Measurements from ENCODE around the gene LCE1B. TPM values are rescaled to one million over a fixed set of nuclear protein-coding genes. Genes with fewer than 3 reads are reported as not detected.

The LCE1B gene
- total RNA-seq, 1 experiment from 2014 or later = not detected

DNA sequence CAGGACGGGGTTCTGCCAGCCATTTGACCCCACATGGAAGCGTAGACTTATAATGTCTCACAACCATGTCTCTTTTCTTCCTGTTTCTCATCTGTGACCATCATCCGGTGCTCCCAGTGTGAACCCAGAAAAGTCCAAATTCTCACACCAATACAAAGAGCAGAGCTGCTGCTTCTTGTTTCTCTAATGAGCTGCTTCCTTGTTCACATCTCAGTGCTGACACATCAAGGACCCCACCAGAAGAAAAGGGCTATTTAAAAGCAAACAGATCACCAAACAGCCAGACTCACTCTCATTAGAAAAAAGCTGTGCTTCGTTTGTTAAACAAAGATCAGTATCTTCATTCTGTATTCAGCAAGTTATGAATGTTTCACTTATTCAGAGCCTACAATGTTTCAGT is 16.1 kb upstream of the LCE1B start:
- peaks cover 66% of the 10 kb centered on the region for H3K36me3 Mint-ChIP-seq
- peaks cover 82% of the 10 kb centered on the region for H3K9me3 Mint-ChIP-seq
- H3K27me3 Mint-ChIP-seq (ENCODE audit: low read depth) = peaks cover 3% of the 10 kb centered on the region; the same call in 1 of the 2 replicates
- H3K4me1 Mint-ChIP-seq = no peaks in the 10 kb centered on the region
- DNase-seq (ENCODE audit: low spot score) (no peak), ATAC-seq (no peak)
- no peak overlapping the region for H3K27ac Mint-ChIP-seq
- ChIA-PET POLR2A (no interaction called here), CTCF (no interaction called here)
- no peak overlapping the region for H3K4me3 Mint-ChIP-seq
- TF ChIP-seq OVOL2 (CRISPR knock-in tag; IDR thresholded peaks at IDR 0.05; ENCODE audit: borderline replicate concordance) (no peak), ETV6 (CRISPR knock-in tag; IDR thresholded peaks at IDR 0.05) (no peak), NFATC4 (CRISPR knock-in tag; IDR thresholded peaks at IDR 0.05) (no peak), FOXP1 (CRISPR knock-in tag; IDR thresholded peaks at IDR 0.05; ENCODE audit: borderline replicate concordance) (no peak), CBFB (CRISPR knock-in tag; IDR thresholded peaks at IDR 0.05; ENCODE audit: low read depth) (no peak), NR1H2 (CRISPR knock-in tag; IDR thresholded peaks at IDR 0.05) (no peak), TEAD4 (CRISPR knock-in tag; IDR thresholded peaks at IDR 0.05) (no peak), NR3C1 (CRISPR knock-in tag; conservative IDR thresholded peaks at IDR 0.05; ENCODE audit: low read depth) (no peak), NFYB (CRISPR knock-in tag; conservative IDR thresholded peaks at IDR 0.05; ENCODE audit: low read depth) (no peak), RELA (CRISPR knock-in tag; IDR thresholded peaks at IDR 0.05; ENCODE audit: borderline replicate concordance) (no peak), ZNF121 (CRISPR knock-in tag; IDR thresholded peaks at IDR 0.05) (no peak)
- TF ChIP-seq, protein P1, sequence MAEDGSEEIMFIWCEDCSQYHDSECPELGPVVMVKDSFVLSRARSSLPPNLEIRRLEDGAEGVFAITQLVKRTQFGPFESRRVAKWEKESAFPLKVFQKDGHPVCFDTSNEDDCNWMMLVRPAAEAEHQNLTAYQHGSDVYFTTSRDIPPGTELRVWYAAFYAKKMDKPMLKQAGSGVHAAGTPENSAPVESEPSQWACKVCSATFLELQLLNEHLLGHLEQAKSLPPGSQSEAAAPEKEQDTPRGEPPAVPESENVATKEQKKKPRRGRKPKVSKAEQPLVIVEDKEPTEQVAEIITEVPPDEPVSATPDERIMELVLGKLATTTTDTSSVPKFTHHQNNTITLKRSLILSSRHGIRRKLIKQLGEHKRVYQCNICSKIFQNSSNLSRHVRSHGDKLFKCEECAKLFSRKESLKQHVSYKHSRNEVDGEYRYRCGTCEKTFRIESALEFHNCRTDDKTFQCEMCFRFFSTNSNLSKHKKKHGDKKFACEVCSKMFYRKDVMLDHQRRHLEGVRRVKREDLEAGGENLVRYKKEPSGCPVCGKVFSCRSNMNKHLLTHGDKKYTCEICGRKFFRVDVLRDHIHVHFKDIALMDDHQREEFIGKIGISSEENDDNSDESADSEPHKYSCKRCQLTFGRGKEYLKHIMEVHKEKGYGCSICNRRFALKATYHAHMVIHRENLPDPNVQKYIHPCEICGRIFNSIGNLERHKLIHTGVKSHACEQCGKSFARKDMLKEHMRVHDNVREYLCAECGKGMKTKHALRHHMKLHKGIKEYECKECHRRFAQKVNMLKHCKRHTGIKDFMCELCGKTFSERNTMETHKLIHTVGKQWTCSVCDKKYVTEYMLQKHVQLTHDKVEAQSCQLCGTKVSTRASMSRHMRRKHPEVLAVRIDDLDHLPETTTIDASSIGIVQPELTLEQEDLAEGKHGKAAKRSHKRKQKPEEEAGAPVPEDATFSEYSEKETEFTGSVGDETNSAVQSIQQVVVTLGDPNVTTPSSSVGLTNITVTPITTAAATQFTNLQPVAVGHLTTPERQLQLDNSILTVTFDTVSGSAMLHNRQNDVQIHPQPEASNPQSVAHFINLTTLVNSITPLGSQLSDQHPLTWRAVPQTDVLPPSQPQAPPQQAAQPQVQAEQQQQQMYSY (CRISPR knock-in tag; IDR thresholded peaks at IDR 0.05) = no peak
- TF ChIP-seq, protein P2, sequence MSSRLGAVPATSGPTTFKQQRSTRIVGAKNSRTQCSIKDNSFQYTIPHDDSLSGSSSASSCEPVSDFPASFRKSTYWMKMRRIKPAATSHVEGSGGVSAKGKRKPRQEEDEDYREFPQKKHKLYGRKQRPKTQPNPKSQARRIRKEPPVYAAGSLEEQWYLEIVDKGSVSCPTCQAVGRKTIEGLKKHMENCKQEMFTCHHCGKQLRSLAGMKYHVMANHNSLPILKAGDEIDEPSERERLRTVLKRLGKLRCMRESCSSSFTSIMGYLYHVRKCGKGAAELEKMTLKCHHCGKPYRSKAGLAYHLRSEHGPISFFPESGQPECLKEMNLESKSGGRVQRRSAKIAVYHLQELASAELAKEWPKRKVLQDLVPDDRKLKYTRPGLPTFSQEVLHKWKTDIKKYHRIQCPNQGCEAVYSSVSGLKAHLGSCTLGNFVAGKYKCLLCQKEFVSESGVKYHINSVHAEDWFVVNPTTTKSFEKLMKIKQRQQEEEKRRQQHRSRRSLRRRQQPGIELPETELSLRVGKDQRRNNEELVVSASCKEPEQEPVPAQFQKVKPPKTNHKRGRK (CRISPR knock-in tag; IDR thresholded peaks at IDR 0.05; ENCODE audit: borderline replicate concordance) = no peak
- TF ChIP-seq, protein P3, sequence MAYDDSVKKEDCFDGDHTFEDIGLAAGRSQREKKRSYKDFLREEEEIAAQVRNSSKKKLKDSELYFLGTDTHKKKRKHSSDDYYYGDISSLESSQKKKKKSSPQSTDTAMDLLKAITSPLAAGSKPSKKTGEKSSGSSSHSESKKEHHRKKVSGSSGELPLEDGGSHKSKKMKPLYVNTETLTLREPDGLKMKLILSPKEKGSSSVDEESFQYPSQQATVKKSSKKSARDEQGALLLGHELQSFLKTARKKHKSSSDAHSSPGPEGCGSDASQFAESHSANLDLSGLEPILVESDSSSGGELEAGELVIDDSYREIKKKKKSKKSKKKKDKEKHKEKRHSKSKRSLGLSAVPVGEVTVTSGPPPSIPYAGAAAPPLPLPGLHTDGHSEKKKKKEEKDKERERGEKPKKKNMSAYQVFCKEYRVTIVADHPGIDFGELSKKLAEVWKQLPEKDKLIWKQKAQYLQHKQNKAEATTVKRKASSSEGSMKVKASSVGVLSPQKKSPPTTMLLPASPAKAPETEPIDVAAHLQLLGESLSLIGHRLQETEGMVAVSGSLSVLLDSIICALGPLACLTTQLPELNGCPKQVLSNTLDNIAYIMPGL (CRISPR knock-in tag; IDR thresholded peaks at IDR 0.05) = no peak
- TF ChIP-seq, protein P4, sequence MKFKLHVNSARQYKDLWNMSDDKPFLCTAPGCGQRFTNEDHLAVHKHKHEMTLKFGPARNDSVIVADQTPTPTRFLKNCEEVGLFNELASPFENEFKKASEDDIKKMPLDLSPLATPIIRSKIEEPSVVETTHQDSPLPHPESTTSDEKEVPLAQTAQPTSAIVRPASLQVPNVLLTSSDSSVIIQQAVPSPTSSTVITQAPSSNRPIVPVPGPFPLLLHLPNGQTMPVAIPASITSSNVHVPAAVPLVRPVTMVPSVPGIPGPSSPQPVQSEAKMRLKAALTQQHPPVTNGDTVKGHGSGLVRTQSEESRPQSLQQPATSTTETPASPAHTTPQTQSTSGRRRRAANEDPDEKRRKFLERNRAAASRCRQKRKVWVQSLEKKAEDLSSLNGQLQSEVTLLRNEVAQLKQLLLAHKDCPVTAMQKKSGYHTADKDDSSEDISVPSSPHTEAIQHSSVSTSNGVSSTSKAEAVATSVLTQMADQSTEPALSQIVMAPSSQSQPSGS (CRISPR knock-in tag; IDR thresholded peaks at IDR 0.05; ENCODE audit: borderline replicate concordance, low read depth) = no peak

DNA sequence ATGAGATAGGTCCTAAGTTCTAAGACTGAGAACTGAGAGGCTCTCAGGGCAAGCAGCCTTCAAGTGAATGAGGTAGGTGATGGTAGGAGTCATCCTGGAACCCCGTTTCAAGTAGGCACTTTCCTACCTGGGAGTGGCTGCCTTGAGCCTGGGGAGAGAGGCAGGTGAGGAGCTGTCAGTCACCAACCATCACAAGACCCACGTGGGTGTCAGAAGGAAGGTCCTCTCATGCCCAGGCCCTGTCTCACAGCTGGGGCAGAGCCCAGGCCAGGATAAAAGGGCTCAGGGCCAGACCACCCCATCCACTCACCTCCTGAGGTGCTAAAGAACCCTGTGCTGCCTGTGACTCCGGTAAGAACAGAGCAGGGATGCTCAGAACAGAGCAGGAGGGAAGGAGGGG is 15.3 kb upstream of the LCE1B start, which contains the start of gene LCE1D:
Gene LCE1D (plus strand): TSS at position 301 of the 400 bp plus-strand sequence. CDS start 1,074 bp downstream, outside the sequence.
- ATAC-seq = no peak
- Mint-ChIP-seq H3K4me1 (no peaks in the 10 kb centered on the region), H3K27me3 (ENCODE audit: low read depth) (no peaks in the 10 kb centered on the region; the same call in 1 of the 2 replicates), H3K36me3 (peaks cover 66% of the 10 kb centered on the region), H3K9me3 (peaks cover 82% of the 10 kb centered on the region), H3K4me3 (no peak within 1 kb of the TSS), H3K27ac (no peak within 1 kb of the TSS)
- CTCF ChIA-PET = no interaction called here
- POLR2A ChIA-PET = no interaction called here
- no peak for DNase-seq (ENCODE audit: low spot score)
- TF ChIP-seq ZNF121 (CRISPR knock-in tag; IDR thresholded peaks at IDR 0.05) (no peak), FOXK1 (CRISPR knock-in tag; IDR thresholded peaks at IDR 0.05) (no peak), ZNF423 (CRISPR knock-in tag; IDR thresholded peaks at IDR 0.05) (no peak), FOXJ3 (CRISPR knock-in tag; IDR thresholded peaks at IDR 0.05; ENCODE audit: borderline replicate concordance) (no peak), IRF2 (CRISPR knock-in tag; IDR thresholded peaks at IDR 0.05; ENCODE audit: borderline replicate concordance, low read depth) (no peak), FOXP1 (CRISPR knock-in tag; IDR thresholded peaks at IDR 0.05; ENCODE audit: borderline replicate concordance) (no peak), JAZF1 (CRISPR knock-in tag; IDR thresholded peaks at IDR 0.05) (no peak), SMAD3 (CRISPR knock-in tag; IDR thresholded peaks at IDR 0.05; ENCODE audit: borderline replicate concordance) (no peak), ZNF396 (CRISPR knock-in tag; IDR thresholded peaks at IDR 0.05; ENCODE audit: borderline replicate concordance) (no peak), GABPB1 (CRISPR knock-in tag; IDR thresholded peaks at IDR 0.05) (no peak)
- TF ChIP-seq, protein P5, sequence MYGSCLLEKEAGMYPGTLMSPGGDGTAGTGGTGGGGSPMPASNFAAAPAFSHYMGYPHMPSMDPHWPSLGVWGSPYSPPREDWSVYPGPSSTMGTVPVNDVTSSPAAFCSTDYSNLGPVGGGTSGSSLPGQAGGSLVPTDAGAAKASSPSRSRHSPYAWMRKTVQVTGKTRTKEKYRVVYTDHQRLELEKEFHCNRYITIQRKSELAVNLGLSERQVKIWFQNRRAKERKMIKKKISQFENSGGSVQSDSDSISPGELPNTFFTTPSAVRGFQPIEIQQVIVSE (CRISPR knock-in tag; IDR thresholded peaks at IDR 0.05; ENCODE audit: borderline replicate concordance) = no peak
- TF ChIP-seq, protein P6, sequence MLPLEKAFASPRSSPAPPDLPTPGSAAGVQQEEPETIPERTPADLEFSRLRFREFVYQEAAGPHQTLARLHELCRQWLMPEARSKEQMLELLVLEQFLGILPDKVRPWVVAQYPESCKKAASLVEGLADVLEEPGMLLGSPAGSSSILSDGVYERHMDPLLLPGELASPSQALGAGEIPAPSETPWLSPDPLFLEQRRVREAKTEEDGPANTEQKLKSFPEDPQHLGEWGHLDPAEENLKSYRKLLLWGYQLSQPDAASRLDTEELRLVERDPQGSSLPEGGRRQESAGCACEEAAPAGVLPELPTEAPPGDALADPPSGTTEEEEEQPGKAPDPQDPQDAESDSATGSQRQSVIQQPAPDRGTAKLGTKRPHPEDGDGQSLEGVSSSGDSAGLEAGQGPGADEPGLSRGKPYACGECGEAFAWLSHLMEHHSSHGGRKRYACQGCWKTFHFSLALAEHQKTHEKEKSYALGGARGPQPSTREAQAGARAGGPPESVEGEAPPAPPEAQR (CRISPR knock-in tag; IDR thresholded peaks at IDR 0.05) = no peak
- TF ChIP-seq, protein P7, sequence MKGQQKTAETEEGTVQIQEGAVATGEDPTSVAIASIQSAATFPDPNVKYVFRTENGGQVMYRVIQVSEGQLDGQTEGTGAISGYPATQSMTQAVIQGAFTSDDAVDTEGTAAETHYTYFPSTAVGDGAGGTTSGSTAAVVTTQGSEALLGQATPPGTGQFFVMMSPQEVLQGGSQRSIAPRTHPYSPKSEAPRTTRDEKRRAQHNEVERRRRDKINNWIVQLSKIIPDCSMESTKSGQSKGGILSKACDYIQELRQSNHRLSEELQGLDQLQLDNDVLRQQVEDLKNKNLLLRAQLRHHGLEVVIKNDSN (CRISPR knock-in tag; IDR thresholded peaks at IDR 0.05) = no peak
